Activated T-cell treated with anti-CD3 and anti-CD28 coated beads, Interleukin-2, amount 50 U/mL, for 72 hours (primary cell): Measurements from ENCODE around the gene ANGEL2. TPM values are rescaled to one million over a fixed set of nuclear protein-coding genes. Genes with fewer than 3 reads are reported as not detected.
"Not testable (repeated sequence)": the region's sequence is repeated elsewhere in the genome, so short reads cannot be mapped to it uniquely, and the experiment has no call there.

Experiments used
- ATAC-seq, 2 donors: fragments of 150-1000 bp; cut with Tn5 transposase; replicated peaks in 1 of 2; 2 replicates each; pipeline ENCODE4 v1.10.0; 2021; ENCODE audit warnings: moderate library complexity in 2 of 2, mild to moderate bottlenecking in 1 of 2
- DNase-seq, 2 donors: peaks; one replicate each; pipeline ENCODE4 v3.0.0; 2021 to 2022; ENCODE audit warnings: mixed read lengths in 1 of 2
- H3K27ac Mint-ChIP-seq: one replicate; pipeline ENCODE4 v1.8.0; 2022; ENCODE audit warnings: mild to moderate bottlenecking, moderate library complexity, mixed read lengths
- H3K27me3 Mint-ChIP-seq: one replicate; pipeline ENCODE4 v1.8.0; 2022; ENCODE audit warnings: low read depth, mixed read lengths
- H3K36me3 Mint-ChIP-seq, 2 donors: one replicate each; pipeline ENCODE4 v1.8.0; 2022; ENCODE audit warnings: mixed read lengths in 2 of 2, mild to moderate bottlenecking in 1 of 2; ENCODE audit not compliant: insufficient read depth in 2 of 2
- H3K4me1 Mint-ChIP-seq: one replicate; pipeline ENCODE4 v1.8.0; 2022; ENCODE audit warnings: low read depth, mixed read lengths
- H3K4me3 Mint-ChIP-seq, 2 donors: one replicate each; pipeline ENCODE4 v1.8.0; 2022; ENCODE audit warnings: mild to moderate bottlenecking in 2 of 2, mixed read lengths in 2 of 2, moderate library complexity in 2 of 2
- H3K9me3 Mint-ChIP-seq, 2 donors: one replicate each; pipeline ENCODE4 v1.8.0; 2022; ENCODE audit warnings: mixed read lengths in 2 of 2
- total RNA-seq, 2 donors: library from RNA; stranded (reverse); gene quantifications; one replicate each; pipeline ENCODE4 v1.2.3, GENCODE V29; 2022

The ANGEL2 gene
- total RNA-seq, 2 donors from 2014 or later, result 56.2 to 57.9 TPM

DNA sequence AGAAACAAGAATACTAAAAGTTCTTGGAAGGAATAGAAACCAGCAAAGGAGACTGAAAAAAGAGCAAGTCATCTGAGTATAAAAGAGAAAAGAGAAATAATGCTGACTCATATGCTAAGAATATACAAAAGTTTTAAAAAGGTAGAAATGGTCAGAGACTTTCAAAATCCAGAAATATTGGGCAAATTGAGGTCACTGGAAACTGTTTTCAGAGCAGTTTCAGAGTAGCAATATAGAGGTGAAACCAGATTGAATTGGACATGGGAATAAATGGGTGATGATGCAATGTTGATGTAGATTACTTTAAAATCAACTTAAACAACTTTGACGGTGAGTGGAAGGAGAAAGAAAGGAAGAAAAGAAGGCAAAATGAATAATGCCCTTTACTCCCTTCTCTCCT, 33.6 kb upstream of the ANGEL2 start:
- H3K27me3 Mint-ChIP-seq, result peaks cover 22% of the 10 kb centered on the region
- no peak overlapping the region for H3K27ac Mint-ChIP-seq
- peaks cover 29% of the 10 kb centered on the region for H3K4me1 Mint-ChIP-seq
- peaks cover 10 to 16% of the 10 kb centered on the region in 2 donors for H3K36me3 Mint-ChIP-seq
- ATAC-seq, result no peak
- DNase-seq, result no peak
- peaks cover 8 to 14% of the 10 kb centered on the region in 2 donors for H3K9me3 Mint-ChIP-seq
- peak overlapping the region in 1 of 2 donors; percentile 31 for H3K4me3 Mint-ChIP-seq

DNA sequence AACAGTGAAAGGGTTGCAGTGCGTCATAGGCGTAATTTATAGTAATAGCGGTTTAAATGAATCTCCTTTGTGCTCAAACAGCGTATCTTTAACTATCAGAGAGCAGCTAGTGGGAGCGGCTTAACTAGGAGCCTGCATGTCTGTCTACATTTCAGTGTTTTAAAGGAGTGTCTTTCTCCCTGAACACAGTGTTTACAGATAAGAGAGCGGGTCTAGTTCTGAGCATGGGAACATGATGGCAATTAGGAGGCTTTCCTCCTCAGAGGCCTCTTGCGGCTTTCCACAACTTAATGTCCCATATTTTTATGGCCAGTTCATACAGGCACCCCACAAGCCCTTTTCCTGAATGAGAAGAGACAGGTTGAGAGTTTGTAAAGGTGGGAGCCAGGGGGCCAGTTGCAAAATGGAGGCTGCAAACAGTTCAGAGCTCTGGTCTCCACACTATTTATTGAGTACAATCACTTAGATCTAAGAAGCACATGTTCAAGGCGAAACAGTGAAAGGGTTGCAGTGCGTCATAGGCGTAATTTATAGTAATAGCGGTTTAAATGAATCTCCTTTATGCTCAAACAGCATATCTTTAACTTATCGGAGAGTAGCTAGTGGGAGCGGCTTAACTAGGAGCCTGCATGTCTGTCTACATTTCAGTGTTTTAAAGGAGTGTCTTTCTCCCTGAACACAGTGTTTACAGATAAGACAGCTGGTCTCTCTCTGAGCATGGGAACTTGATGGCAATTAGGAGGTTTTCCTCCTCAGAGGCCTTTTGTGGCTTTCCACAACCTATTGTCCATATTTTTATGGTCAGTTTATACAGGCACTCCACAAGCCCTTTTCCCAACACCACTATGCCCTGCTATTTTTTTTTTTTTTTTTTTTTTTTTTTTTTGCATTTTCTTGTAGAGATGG, 29.9 kb upstream of the ANGEL2 start:
- Mint-ChIP-seq H3K36me3 (peaks cover 6 to 13% of the 10 kb centered on the region in 2 donors), H3K27me3 (peaks cover 22% of the 10 kb centered on the region), H3K4me1 (peaks cover 18% of the 10 kb centered on the region), H3K9me3 (peaks cover 8 to 12% of the 10 kb centered on the region in 2 donors)
- ATAC-seq, H3K4me3 Mint-ChIP-seq, H3K27ac Mint-ChIP-seq, DNase-seq: not testable (repeated sequence)

DNA sequence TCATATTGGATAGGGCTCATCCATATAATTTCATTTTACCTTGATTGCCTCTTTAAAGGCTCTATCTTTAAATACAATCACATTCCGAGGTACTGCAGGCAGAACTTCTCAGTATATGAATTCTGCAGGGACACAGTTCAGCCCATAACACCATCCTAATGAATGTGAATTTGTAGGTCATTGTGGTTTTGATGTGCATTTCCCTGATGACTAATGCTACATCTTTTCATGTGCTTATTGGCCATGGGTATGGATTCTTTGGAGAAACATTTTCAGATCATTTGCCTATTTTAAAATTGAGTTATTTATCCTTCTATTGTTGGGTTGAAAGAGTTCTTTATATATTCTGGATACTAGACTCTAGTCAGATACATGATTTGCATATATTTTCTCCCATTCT, 25.8 kb upstream of the ANGEL2 start:
- Mint-ChIP-seq H3K27me3 (peaks cover 3% of the 10 kb centered on the region), H3K27ac (no peak overlapping the region), H3K9me3 (no peaks in the 10 kb centered on the region), H3K4me1 (peaks cover 8% of the 10 kb centered on the region), H3K36me3 (no peaks in the 10 kb centered on the region), H3K4me3 (no peak overlapping the region)
- DNase-seq, result no peak
- no peak for ATAC-seq

DNA sequence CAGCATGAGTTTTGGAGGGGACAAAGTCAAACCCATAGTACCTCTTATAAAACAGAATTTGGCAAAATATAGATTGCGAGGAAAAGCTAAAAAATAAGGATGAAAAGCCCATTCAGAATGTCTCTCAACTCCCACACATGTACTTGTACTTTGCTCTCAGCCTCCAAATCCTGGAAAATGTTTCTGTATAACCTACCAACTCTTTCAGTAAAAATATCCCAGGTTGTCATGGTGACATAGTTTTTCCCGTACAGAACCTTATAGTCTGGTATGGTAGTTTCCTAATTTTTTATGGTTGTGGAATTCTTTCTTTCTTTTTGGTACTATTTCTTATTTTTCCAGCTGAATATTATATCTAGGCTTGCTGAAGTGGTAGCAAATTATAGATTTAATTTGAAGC, 19.9 kb upstream of the ANGEL2 start:
- no peaks in the 10 kb centered on the region for H3K36me3 Mint-ChIP-seq
- H3K27me3 Mint-ChIP-seq, result peaks cover 39% of the 10 kb centered on the region
- no peaks in the 10 kb centered on the region for H3K4me1 Mint-ChIP-seq
- no peak overlapping the region for H3K27ac Mint-ChIP-seq
- H3K4me3 Mint-ChIP-seq, result no peak overlapping the region
- no peak for DNase-seq
- H3K9me3 Mint-ChIP-seq, result no peaks in the 10 kb centered on the region
- no peak for ATAC-seq

DNA sequence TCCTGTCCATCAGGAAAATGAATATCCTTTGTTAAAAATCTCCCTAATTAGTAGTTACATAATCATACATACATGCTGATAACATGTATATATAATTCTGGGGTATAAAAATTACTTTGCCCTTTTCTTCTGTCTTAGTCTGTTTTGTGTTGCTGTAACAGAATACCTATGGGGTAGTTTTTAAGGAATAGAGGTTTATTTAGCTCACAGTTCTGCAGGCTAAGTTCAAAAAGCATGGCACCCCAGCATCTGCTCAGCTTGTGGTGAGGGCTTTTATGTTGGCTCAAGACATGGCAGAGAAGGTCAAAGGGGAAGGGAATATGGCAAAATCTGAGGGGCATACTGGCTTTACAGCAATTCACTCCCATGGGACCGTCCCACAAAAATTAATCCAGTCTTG, 19.0 kb upstream of the ANGEL2 start:
- no peak for DNase-seq
- Mint-ChIP-seq H3K27me3 (peaks cover 47% of the 10 kb centered on the region), H3K4me3 (no peak overlapping the region), H3K9me3 (no peaks in the 10 kb centered on the region), H3K27ac (no peak overlapping the region), H3K36me3 (no peaks in the 10 kb centered on the region), H3K4me1 (no peaks in the 10 kb centered on the region)
- ATAC-seq, result no peak

DNA sequence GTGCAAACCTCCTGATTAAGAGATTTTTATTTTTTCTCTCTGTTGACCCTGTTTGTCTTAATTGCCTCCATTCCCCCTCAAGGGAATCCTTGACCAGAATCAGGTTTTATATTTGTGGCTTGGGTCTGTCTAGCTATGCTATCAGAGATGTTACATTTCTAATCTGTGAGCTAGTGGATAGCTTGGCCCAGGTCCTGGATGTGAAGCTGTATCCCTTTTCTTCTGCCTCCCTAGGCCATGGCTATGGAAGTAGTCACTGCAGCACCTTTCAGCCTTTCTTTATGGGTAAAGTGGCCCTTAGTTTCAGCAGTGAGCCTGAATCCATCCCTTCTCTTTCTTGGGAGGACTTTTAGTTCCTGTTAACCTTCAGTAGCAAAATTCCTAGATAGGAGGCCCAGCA, 17.0 kb upstream of the ANGEL2 start:
- Mint-ChIP-seq H3K27me3 (peaks cover 59% of the 10 kb centered on the region), H3K27ac (no peak overlapping the region), H3K9me3 (no peaks in the 10 kb centered on the region), H3K4me3 (no peak overlapping the region), H3K36me3 (no peaks in the 10 kb centered on the region), H3K4me1 (no peaks in the 10 kb centered on the region)
- ATAC-seq (no peak), DNase-seq (no peak)

DNA sequence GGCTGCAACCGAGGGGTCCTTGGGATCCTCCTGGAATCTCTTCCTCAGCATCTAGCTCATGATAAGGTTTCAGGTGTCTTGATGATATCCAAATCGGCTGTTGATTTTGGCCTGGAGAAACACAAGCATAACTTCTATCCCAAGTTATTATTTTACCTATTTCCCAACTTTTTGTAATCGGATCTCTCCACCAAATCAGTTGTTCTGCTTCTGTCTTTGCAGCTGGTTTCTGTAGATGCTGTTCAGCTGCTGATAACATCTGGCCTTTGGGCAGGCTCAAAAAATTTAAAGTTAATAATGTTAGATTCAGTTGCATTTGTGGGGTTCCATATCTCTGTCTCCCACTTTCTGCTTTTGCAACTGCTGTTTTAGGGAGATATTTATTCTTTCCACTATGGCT, 11.4 kb upstream of the ANGEL2 start:
- not testable (repeated sequence) for H3K4me1 Mint-ChIP-seq, H3K36me3 Mint-ChIP-seq, DNase-seq, H3K27ac Mint-ChIP-seq, H3K4me3 Mint-ChIP-seq, ATAC-seq, H3K9me3 Mint-ChIP-seq
- H3K27me3 Mint-ChIP-seq, result peaks cover 69% of the 10 kb centered on the region

DNA sequence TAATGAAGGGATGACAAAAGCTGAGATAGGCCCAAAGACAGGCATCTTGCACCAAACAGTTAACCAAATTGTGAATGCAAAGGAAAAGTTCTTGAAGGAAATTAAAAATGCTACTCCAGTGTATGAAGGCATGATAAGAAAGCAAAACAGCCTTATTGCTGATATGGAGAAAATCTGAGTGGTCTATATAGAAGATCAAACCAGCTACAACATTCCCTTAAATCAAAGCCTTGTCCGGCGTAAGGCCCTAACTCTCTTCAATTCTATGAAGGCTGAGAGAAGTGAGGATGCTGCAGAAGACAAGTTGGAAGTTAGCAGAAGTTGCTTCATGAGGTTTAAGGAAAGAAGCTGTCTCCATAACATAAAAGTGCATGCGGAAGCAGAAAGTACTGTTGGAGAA, 4.3 kb upstream of the ANGEL2 start:
- no peak overlapping the region for H3K4me3 Mint-ChIP-seq
- H3K36me3 Mint-ChIP-seq, result peaks cover 3% of the 10 kb centered on the region in 2 donors
- H3K9me3 Mint-ChIP-seq, result no peaks in the 10 kb centered on the region
- H3K27ac Mint-ChIP-seq, result no peak overlapping the region
- peaks cover 19% of the 10 kb centered on the region for H3K27me3 Mint-ChIP-seq
- DNase-seq (no peak), ATAC-seq (no peak)
- no peaks in the 10 kb centered on the region for H3K4me1 Mint-ChIP-seq

DNA sequence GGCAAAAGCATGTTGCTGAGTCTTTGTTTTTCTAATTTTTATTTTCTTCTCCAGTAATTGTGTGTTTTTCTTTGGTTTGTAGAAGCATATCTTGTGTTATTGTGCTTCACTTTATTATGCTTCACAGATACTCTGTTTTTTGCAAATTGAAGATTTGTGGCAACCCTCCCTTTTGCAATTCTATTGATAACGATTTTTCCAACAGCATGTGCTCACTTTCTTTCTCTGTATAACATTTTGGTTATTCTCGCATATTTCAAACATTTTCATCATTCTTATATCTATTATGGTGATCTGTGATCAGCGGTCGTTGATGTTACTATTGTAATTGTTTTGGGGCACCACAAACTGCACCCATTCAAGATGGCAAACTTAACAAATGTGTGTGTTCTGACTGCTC, 3.8 kb upstream of the ANGEL2 start:
- Mint-ChIP-seq H3K27ac (no peak overlapping the region), H3K36me3 (peaks cover 3% of the 10 kb centered on the region in 2 donors), H3K4me1 (peaks cover 5% of the 10 kb centered on the region), H3K27me3 (peaks cover 19% of the 10 kb centered on the region), H3K9me3 (no peaks in the 10 kb centered on the region), H3K4me3 (no peak overlapping the region)
- ATAC-seq (no peak), DNase-seq (no peak)

DNA sequence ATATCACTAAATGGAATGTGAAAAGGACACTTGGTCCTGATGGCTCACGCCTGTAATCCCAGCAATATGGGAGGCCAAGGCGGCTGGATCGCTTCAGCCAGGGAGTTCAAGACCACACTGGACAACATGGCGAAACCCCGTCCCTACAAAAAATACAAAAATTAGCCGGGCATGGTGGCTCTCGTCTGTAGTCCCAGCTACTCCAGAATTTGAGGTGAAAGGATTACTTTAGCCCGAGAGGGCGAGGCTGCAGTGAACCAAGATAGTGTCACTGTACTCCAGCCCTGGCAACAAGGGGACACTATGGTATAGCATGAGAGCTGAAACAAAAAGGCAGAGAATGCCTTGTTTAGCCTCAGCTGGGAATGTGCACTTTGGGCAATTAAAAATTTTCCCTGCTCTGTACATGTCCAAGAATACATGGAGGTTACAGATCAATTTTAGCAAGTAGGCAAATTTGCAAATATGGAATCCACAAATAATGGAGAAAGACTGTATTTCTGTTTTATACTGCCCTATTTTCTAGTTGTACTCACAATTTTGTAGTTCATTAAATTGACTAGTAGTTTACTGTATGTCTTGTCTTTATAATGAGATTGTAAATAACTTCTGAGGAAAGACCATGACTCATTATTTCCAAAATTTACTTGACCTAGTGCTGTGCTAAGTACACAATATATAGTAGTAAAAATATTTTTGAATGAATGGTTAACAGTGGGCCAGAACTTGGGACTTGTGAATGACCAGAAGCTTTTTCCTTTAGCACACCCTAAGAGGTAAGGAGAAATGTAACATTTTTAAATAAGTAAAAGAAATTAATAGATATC, 2.0 kb upstream of the ANGEL2 start:
- Mint-ChIP-seq H3K27me3 (peaks cover 7% of the 10 kb centered on the region), H3K36me3 (peaks cover 3 to 5% of the 10 kb centered on the region in 2 donors), H3K4me1 (peaks cover 22% of the 10 kb centered on the region), H3K27ac (no peak overlapping the region), H3K9me3 (no peaks in the 10 kb centered on the region), H3K4me3 (no peak overlapping the region)
- DNase-seq, result no peak
- ATAC-seq, result no peak

DNA sequence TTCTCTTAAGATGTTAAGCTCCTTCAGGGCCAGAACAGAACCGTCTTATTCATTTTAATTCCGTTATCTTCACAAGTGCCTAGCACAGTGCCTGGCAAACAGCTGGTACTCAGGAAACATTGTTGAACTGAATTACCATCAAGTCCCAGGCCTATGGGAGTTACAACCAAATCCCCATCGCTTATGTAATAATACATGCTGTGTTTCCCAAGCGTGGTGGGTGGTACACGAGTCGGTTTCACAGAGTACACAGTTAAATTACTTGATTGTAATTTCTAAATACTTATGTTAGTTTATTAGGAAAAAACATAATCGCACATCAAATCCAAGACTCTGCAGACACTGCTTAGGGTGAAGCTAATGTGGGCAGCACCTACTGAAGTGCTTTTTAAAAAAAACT, 1.0 kb downstream of the ANGEL2 start:
- Mint-ChIP-seq H3K4me1 (peaks cover 26% of the 10 kb centered on the region), H3K27me3 (no peaks in the 10 kb centered on the region), H3K36me3 (peaks cover 6 to 11% of the 10 kb centered on the region in 2 donors), H3K4me3 (peak overlapping the region; percentile 92 to 100), H3K9me3 (no peaks in the 10 kb centered on the region), H3K27ac (peak overlapping the region; percentile 96)
- no peak for DNase-seq
- no peak for ATAC-seq

DNA sequence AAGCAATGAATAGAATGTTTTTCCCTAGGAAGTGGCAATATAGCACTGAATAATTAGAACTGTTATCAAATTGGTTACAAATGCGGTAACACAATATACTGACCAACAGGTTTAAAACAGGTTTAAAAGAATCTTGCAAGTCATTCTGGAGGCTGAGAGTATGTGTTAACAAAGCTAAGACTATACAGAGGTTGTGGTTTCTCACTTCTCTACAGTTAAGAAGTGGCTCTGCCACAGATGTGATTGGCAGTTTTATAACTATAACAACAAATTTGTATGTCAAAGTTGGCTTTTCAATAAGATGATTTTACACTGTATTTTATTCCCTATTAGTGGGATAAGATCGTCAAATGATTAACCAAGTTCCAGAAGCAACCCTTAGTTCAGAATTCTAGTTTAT, 7.1 kb downstream of the ANGEL2 start:
- no peak for DNase-seq
- Mint-ChIP-seq H3K27ac (peak overlapping the region; percentile 89), H3K9me3 (no peaks in the 10 kb centered on the region), H3K27me3 (no peaks in the 10 kb centered on the region), H3K4me1 (peaks cover 31% of the 10 kb centered on the region), H3K4me3 (peak overlapping the region in 1 of 2 donors; percentile 45), H3K36me3 (peaks cover 6 to 24% of the 10 kb centered on the region in 2 donors)
- peak in 1 of 2 donors; percentile 60 for ATAC-seq

DNA sequence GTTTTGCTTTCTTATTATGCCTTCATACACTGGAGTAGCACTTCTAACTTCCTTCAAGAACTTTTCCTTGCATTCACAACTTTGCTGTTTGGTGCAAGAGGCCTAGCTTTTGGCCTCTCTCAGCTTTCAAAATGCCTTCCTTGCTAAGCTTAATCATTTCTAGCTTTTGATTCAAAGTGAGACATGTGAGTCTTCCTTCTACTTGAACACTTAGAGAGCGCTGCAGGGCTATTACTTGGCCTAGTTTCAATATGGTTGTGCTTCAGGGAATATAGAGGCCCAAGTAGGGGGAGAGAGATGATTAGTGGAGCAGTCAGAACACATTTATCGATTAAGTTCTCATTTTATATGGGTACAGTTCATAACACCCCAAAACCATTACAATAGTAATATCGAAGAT, 12.4 kb downstream of the ANGEL2 start:
- Mint-ChIP-seq H3K9me3 (no peaks in the 10 kb centered on the region), H3K27me3 (no peaks in the 10 kb centered on the region), H3K36me3 (peaks cover 8 to 25% of the 10 kb centered on the region in 2 donors), H3K4me1 (peaks cover 17% of the 10 kb centered on the region), H3K4me3 (peak overlapping the region; percentile 28 to 67), H3K27ac (peak overlapping the region; percentile 72)
- ATAC-seq (peak; percentile 96 to 99), DNase-seq (peak; percentile 29 to 38)
